ENCODE results near the gene TOLLIP. TPM values are rescaled to one million over a fixed set of nuclear protein-coding genes. Genes with fewer than 3 reads are reported as not detected.
A peak's percentile ranks its signal among the peaks of the same experiment; 100 is the strongest.
"Not testable (repeated sequence)": the region's sequence is repeated elsewhere in the genome, so short reads cannot be mapped to it uniquely, and the experiment has no call there.

The TOLLIP gene
- total RNA-seq, 2 donors from 2014 or later: 44.1 to 46.4 TPM

GRCh38 chr11:1276866-1277615 is 32.4 kb downstream of the TOLLIP start:
- intact Hi-C loops (cut with DNase I): no loop called here
- DNase-seq (ENCODE audit: low spot score): no peak

GRCh38 chr11:1276041-1276790 is 33.2 kb downstream of the TOLLIP start:
- intact Hi-C loops (cut with DNase I): no loop called here
- no peak for DNase-seq (ENCODE audit: low spot score)

- intact Hi-C loops (cut with DNase I): no loop called here
- DNase-seq (ENCODE audit: low spot score): no peak
Observed at GRCh38 chr11:1275021-1275420, 34.4 kb downstream of the TOLLIP start.

GRCh38 chr11:1274501-1274900 is 34.9 kb downstream of the TOLLIP start:
- intact Hi-C loops (cut with DNase I): no loop called here
- DNase-seq (ENCODE audit: low spot score): no peak

DNA sequence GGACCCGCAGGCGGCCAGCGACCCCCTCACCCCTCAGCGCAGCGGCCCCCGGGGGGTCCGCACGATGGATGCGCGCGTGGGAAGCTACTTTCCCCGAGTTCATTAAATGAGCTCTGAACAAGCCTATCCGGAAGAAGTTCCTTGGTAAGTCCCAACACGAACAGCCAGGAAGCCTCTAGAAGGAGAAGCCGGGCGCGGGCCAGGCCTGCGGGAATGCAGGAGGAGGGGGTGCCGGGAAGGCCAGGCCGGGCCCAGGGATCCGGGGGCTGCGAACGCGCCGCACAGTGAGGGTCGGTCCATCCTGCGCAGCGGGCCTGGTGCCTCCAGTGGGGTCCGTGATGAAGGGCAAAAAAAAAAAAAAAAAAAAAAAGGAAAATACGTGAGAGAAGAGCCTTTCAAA is 36.9 kb downstream of the TOLLIP start:
- intact Hi-C loops (cut with DNase I): no loop called here
- no peak for DNase-seq (ENCODE audit: low spot score)

DNA sequence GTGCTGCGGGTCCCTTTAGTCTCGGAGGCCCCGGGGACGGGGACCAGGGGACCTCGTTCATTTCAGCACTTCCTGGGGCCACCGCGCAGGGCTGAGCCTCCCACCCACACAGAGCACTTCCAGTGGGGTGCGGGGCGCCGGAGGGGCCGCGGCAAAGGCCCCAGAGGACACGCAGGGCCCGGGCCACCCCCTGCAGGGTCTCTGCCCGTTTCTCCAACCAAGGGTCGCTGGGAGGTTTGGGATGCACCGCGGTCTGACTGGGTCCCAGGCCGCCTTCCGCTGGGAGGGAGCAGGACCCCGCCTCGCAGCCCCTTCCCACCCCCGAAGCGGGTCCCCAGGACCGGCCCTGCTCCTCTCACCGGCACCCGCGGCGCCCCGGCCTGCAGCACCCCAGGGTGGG is 37.5 kb downstream of the TOLLIP start:
- intact Hi-C loops (cut with DNase I): no loop called here
- DNase-seq (ENCODE audit: low spot score): no peak

GRCh38 chr11:1271406-1271805 is 38.0 kb downstream of the TOLLIP start:
- no peak for DNase-seq (ENCODE audit: low spot score)
- intact Hi-C loops (cut with DNase I): no loop called here

DNA sequence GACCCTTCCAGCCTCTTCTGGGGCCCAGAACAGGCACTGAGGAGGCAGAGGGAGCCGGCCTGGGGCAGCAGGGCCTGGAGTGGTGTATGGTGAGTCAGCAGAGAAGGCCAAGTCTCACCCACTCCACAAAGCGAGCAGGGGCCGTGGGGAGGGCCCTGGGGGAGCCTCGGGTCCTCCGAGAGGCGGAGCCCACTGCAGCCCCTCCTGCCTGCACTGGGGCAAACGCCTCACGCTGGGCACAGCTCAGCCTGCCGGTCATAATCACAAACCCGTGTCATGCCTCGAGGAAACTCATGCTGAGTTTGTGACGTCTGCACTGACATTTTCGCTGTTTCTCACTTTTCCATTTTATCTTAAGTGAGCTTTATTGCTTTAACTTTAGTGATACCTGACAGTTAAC is 38.4 kb downstream of the TOLLIP start:
- no peak for DNase-seq (ENCODE audit: low spot score)
- intact Hi-C loops (cut with DNase I): no loop called here

DNA sequence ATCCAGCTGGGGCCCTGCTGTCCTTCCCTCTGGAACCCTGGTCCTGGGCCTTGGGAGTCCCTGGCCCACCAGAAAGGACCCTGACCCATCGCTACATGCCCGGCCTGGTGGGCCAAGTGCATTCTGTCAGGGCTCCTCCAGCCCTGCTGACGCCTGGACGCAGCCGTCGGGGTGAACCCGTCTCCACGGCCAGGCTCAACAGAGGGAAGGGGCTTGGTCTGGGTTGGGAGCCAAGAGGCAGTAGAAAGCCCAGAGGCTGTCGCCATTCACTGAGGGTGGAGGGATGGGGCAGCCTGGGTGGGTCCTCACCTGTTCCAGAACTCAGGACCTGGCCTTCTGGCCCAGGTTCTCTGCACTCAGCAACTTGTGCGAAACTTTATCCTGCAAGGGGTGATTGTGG is 39.0 kb downstream of the TOLLIP start:
- intact Hi-C loops (cut with DNase I): no loop called here

GRCh38 chr11:1269957-1270356 is 39.5 kb downstream of the TOLLIP start:
- intact Hi-C loops (cut with DNase I): no loop called here
- DNase-seq (ENCODE audit: low spot score): no peak

More for the DNA sequence above, 39.0 kb downstream of the TOLLIP start:
- DNase-seq (ENCODE audit: low spot score): no peak

DNA sequence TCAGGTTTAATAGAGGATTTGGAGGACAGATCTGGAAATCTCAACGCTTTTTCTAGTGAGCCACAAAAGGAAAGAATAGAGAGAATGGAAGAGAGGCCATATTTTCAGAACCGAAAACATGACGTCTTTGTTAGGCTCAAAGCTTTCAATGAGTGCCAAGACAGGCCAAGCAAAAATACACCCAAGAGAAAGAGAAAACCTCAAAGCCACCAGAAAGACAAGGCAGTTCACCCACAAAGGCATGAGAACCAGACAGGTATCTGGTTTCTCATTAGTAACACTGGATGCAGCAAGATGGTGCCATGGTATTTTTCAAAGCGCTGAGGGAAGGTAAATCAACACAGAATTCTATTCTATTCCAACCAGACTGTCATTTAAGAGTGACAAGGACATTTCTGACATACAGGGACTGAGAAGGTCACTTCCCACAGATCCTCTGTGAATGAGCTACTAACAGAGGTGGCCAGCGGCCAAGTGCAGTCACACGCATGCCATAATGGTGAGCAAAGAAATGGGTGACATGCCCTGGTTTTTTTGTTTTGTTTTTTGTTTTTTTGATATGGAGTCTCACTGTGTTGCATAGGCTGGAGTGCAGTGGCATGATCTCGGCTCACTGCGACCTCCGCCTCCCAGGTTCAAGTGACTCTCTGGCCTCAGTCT is 41.9 kb downstream of the TOLLIP start:
- intact Hi-C loops (cut with DNase I): no loop called here
- DNase-seq (ENCODE audit: low spot score): no peak

DNA sequence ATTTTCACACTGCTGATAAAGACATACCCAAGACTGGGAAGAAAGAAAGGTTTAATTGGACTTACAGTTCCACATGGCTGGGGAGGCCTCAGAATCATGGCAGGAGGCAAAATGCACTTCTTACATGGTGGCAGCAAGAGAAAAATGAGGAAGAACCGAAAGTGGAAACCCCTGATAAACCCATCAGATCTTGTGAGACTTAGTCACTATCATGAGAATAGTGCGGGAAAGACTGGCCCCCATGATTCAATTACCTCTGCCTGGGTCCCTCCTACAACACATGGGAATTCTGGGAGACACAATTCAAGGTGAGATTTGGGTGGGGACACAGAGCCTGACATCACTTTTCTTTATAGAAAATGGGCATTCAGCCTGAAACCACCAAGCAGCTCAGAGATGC is 42.5 kb downstream of the TOLLIP start:
- intact Hi-C loops (cut with DNase I); DNase-seq (ENCODE audit: low spot score): not testable (repeated sequence)

DNA sequence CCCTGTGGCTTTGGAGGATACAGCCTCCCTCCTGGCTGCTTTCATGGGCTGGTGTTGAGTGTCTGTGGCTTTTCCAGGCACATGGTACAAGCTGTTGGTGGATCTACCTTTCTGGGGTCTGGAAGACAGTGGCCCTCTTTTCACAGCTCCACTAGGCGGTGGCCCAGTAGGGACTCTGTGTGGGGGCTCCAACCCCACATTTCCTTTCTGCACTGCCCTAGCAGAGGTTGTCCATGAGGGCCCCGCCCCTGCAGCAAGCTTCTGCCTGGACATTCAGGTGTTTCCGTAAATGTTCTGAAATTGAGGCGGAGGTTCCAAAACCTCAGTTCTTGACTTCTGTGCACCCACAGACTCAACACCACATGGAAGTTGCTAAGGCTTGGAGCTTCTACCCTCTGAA is 44.0 kb downstream of the TOLLIP start:
- intact Hi-C loops (cut with DNase I); DNase-seq (ENCODE audit: low spot score): not testable (repeated sequence)

- DNase-seq (ENCODE audit: low spot score); intact Hi-C loops (cut with DNase I): not testable (repeated sequence)
Observed at GRCh38 chr11:1264444-1264843, 45.0 kb downstream of the TOLLIP start.

DNA sequence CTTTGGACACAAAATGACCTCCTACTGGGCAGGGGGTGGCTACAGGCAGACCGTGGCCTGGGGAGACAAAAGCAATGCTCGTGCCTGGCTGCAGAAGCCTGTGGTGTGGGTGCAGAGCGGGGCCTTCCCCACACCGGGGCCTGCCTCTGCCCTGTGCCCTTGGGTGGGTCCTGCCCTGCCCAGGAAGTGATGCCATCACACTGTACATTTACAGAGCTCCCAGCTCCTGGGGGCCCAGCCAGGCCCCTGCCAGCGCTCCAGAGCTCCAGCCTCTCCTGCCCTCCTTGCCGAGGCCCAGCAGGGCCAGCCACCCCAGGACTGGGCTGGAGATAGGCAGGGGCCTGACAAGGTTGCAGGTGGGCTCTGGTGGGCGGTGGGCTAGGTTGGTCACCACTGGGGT is 46.4 kb downstream of the TOLLIP start:
- intact Hi-C loops (cut with DNase I): no loop called here
- DNase-seq (ENCODE audit: low spot score): no peak

DNA sequence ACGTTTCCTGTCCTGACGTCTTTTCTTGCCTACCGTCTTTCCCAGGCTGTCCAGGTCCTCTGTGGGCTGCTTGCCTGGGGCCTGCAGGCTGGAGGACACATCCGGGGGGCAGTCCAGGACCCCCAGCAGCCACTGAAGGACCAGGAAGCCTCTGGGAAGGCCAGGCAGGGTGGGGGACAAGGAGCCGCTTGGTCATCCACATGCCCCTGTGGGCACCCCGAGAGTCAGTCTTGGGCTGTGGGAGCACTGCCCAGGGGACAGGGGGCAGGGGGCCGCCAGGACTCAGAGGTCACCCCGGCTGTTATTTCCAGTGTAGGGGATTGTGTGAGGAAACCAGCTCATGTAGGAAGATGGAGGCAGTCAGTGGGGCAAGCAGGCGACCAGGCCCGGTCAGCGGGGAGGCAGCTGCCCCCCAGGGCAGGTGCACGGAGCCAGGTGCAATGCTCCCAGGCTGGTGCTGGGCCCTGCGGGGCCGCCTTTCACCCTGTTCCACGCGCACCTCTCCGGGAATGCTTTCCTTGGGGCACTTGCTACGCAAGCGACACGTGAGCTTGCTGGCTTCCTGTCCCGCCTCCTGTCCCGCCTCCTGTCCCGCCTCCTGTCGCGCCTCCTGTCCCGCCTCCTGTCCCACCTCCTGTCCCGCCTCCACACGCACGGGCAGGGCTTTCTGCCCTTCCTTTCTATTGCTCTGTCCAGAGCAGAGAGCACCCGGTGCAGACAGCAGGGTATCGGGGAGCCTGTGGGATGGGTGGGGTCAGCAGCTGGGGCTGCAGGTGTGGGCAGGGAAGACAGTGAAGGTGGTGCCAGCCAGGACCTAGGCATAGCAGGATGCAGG is 47.0 kb downstream of the TOLLIP start:
- intact Hi-C loops (cut with DNase I): no loop called here
- DNase-seq (ENCODE audit: low spot score): peak; percentile 98

- intact Hi-C loops (cut with DNase I): no loop called here
- no peak for DNase-seq (ENCODE audit: low spot score)
Observed at GRCh38 chr11:1261241-1262071, 48.0 kb downstream of the TOLLIP start.

DNA sequence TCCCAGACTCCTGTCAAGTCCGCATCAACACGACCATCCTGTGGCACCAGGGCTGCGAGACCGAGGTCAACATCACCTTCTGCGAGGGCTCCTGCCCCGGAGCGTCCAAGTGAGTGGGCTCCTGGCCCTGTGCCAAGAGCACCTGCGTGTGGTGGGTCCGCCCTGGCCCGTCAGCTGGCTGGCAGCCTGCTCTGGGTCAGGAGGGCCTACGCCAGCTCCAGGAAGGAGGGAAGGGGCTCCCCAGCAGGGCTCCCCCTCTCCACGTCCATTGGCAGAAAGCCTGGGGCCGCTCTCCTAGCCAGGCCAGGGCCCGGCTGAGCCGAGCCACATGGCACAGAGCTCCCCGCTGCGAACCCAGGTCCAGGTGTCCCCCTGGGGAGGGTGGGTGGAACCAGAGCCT is 48.8 kb downstream of the TOLLIP start:
- DNase-seq (ENCODE audit: low spot score): no peak
- intact Hi-C loops (cut with DNase I): no loop called here

- DNase-seq (ENCODE audit: low spot score): no peak
- intact Hi-C loops (cut with DNase I): no loop called here
Observed at GRCh38 chr11:1260023-1260501, 49.4 kb downstream of the TOLLIP start.

All from posterior vena cava (tissue), 2 donors.